Smooth muscle cell (in vitro differentiated cells): Measurements from ENCODE around the gene NSUN7. TPM values are rescaled to one million over a fixed set of nuclear protein-coding genes. Genes with fewer than 3 reads are reported as not detected.

Source experiments
- DNase-seq: peaks from one replicate; lab custom pipeline; 2025; ENCODE audit not compliant: unreplicated experiment; lab: John Stamatoyannopoulos, UW
- H2AFZ ChIP-seq: fragments of 200-600 bp; sonication (generic); 2 replicates; pipeline ENCODE4 v1.6.0; 2016; ENCODE audit warnings: antibody characterized with exemption, low read depth, mild to moderate bottlenecking
- H3F3A ChIP-seq: fragments of 200-600 bp; sonication (generic); 2 replicates; pipeline ENCODE4 v1.6.0; 2017; ENCODE audit warnings: antibody characterized with exemption, low read depth
- H3K27ac ChIP-seq: fragments of 200-600 bp; sonication (generic); 2 replicates; pipeline ENCODE4 v1.5.1; 2016; ENCODE audit warnings: low read depth, mild to moderate bottlenecking
- H3K27me3 ChIP-seq: fragments of 200-600 bp; sonication (generic); 2 replicates; pipeline ENCODE4 v1.6.1; 2016; ENCODE audit warnings: low read depth, mild to moderate bottlenecking
- H3K36me3 ChIP-seq: fragments of 200-600 bp; sonication (generic); 2 replicates; pipeline ENCODE4 v1.5.1; 2016; ENCODE audit warnings: low read depth
- H3K4me1 ChIP-seq: fragments of 200-600 bp; sonication (generic); 2 replicates; pipeline ENCODE4 v1.5.1; 2016; ENCODE audit warnings: low read depth
- H3K4me2 ChIP-seq: fragments of 200-600 bp; sonication (generic); 2 replicates; pipeline ENCODE4 v1.6.0; 2016; ENCODE audit warnings: mild to moderate bottlenecking
- H3K4me3 ChIP-seq: fragments of 200-600 bp; sonication (generic); 2 replicates; pipeline ENCODE4 v1.5.1; 2016; ENCODE audit warnings: mild to moderate bottlenecking
- H3K79me2 ChIP-seq: fragments of 200-600 bp; sonication (generic); 2 replicates; pipeline ENCODE4 v1.6.0; 2016; ENCODE audit warnings: low read depth, mild to moderate bottlenecking
- H3K9ac ChIP-seq: fragments of 200-600 bp; sonication (generic); 2 replicates; pipeline ENCODE4 v1.6.0; 2016; ENCODE audit warnings: low read depth
- H3K9me3 ChIP-seq: fragments of 200-600 bp; sonication (generic); replicated peaks from 2 replicates; pipeline ENCODE4 v1.5.1; 2016; ENCODE audit warnings: low read depth
- H4K20me1 ChIP-seq: fragments of 200-600 bp; sonication (generic); 2 replicates; pipeline ENCODE4 v1.6.0; 2016; ENCODE audit warnings: low read depth
- WGBS: methylation state at CpG from one replicate; pipeline ENCODE4 v1.1.7; 2016; ENCODE audit warnings: low lambda C conversion rate; 5-methylcytosine and 5-hydroxymethylcytosine counted together
- polyA plus RNA-seq: library from polyadenylated mRNA; unstranded; fragments of >200 nt; fragmentation: Nextera tagmentation; extraction: Ambion mirVana; gene quantifications from 2 replicates; pipeline ENCODE4 v1.2.1, GENCODE V29; 2016
- total RNA-seq: library from RNA; depleted of rRNA; stranded (reverse); fragments of >200 nt; gene quantifications from 2 replicates; pipeline ENCODE4 v1.2.3, GENCODE V29; 2014
- TF ChIP-seq, protein P1 (sequence below): fragments of 200-600 bp; sonication (generic); IDR thresholded peaks from 2 replicates; pipeline ENCODE4 v1.5.1; 2017; ENCODE audit warnings: borderline replicate concordance, mild to moderate bottlenecking, antibody characterized with exemption; ENCODE audit not compliant: insufficient read depth, poor library complexity, severe bottlenecking

The NSUN7 gene
- total and polyA plus RNA-seq, 2 experiments from 2014 or later = 1.8 to 2.5 TPM

DNA sequence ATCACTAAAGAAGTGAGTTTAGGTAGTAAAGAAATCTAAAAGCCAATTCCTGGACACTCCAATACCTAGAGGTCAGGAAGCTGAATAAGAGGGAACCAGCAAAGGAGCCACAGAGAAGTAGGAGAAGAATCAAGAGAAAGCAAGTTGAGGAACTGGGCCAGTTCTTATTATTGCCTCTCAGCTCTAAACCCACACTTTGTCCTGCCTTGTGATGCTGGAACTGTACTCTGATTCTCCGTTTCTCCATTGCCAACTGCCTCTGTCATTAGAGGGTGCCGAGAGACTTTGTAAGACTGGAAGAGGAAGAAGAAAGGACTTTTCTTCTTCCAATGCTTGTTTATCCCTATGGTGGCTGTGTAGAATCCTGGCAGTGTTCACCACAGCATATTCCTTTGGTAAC, 38.6 kb downstream of the NSUN7 start:
- Histone ChIP-seq H2AFZ (no peak overlapping the region), H3F3A (no peaks in the 10 kb centered on the region), H3K27me3 (no peaks in the 10 kb centered on the region), H3K4me3 (no peak overlapping the region), H3K79me2 (no peaks in the 10 kb centered on the region), H4K20me1 (no peaks in the 10 kb centered on the region), H3K9me3 (no peaks in the 10 kb centered on the region), H3K36me3 (no peaks in the 10 kb centered on the region), H3K27ac (no peak overlapping the region), H3K4me2 (no peak overlapping the region), H3K9ac (no peak overlapping the region), H3K4me1 (no peaks in the 10 kb centered on the region)
- DNase-seq = no peak
- TF ChIP-seq, protein P1, sequence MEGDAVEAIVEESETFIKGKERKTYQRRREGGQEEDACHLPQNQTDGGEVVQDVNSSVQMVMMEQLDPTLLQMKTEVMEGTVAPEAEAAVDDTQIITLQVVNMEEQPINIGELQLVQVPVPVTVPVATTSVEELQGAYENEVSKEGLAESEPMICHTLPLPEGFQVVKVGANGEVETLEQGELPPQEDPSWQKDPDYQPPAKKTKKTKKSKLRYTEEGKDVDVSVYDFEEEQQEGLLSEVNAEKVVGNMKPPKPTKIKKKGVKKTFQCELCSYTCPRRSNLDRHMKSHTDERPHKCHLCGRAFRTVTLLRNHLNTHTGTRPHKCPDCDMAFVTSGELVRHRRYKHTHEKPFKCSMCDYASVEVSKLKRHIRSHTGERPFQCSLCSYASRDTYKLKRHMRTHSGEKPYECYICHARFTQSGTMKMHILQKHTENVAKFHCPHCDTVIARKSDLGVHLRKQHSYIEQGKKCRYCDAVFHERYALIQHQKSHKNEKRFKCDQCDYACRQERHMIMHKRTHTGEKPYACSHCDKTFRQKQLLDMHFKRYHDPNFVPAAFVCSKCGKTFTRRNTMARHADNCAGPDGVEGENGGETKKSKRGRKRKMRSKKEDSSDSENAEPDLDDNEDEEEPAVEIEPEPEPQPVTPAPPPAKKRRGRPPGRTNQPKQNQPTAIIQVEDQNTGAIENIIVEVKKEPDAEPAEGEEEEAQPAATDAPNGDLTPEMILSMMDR = no peak
- 88% methylated on average over 2 of the region's 2 CpGs for WGBS

DNA sequence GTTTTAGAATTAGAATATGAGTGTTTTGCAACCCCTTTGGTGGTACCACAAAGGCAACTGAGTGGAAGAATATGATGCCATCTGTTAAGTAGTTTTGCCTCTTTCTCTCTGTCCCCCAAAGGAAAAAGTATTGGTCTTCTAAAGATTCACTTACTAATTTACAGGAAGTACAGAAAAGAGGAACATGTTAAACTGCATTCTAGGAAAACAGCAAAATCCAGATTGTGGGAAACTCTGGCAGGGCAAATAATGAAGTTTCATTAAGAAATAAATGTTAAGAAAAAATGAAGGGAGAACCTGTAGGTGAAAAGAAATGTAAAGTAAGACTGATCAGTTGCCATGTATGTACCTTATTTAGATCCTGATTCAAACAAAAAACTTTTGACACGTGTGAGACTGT, 39.3 kb downstream of the NSUN7 start:
- Histone ChIP-seq H3K27me3 (no peaks in the 10 kb centered on the region), H3K27ac (no peak overlapping the region), H4K20me1 (no peaks in the 10 kb centered on the region), H3K9ac (no peak overlapping the region), H3K4me1 (no peaks in the 10 kb centered on the region), H2AFZ (no peak overlapping the region), H3K4me2 (no peak overlapping the region), H3K79me2 (no peaks in the 10 kb centered on the region), H3K4me3 (no peak overlapping the region), H3K9me3 (no peaks in the 10 kb centered on the region), H3K36me3 (no peaks in the 10 kb centered on the region), H3F3A (no peaks in the 10 kb centered on the region)
- TF ChIP-seq, protein P1 = no peak
- 100% methylated on average over 1 of the region's 1 CpG for WGBS
- DNase-seq = no peak

DNA sequence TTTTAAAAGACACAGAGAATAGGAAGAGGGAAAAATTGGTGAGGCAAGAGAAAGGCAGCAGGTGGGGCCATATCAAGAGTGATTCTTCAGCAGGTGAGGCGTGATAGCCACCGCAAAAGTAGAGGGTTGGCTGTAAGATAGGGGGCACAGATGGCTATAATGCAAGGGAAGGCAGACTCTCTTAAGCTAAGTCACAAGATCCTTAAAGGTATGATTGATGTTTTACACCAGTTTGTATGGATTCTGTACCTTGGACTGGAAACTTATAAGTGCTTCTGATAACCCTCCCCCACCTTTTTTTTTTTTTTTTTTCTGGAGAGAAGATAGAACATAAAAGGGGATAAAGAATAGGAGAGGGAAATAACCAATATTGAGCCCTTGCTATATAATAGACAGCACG, 40.0 kb downstream of the NSUN7 start:
- 80% methylated on average over 3 of the region's 3 CpGs for WGBS
- Histone ChIP-seq H3K36me3 (no peaks in the 10 kb centered on the region), H3K79me2 (no peaks in the 10 kb centered on the region), H3K9ac (no peak overlapping the region), H3K9me3 (no peaks in the 10 kb centered on the region), H3K4me1 (no peaks in the 10 kb centered on the region), H3F3A (no peaks in the 10 kb centered on the region), H3K27me3 (no peaks in the 10 kb centered on the region), H3K4me2 (no peak overlapping the region), H2AFZ (no peak overlapping the region), H3K4me3 (no peak overlapping the region), H3K27ac (no peak overlapping the region), H4K20me1 (no peaks in the 10 kb centered on the region)
- no peak for DNase-seq
- TF ChIP-seq, protein P1 = no peak

DNA sequence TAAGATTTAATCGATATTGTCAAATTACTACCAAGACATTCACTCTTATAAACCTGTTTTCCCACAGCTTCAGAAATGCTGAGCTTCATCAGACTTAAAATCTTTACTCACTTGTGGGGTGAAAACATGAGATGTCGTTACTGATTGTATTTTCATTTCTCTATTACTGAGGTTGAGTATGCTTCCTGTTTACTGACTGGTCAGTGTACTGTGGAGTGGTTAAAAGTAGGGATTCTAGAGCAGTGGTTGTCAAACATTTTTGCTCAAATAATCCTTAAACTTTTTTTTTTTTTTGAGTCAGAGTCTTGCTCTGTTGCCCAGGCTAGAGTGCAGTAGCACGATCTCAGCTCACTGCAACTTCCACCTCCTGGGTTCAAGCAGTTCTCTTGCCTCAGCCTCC, 50.3 kb downstream of the NSUN7 start:
- Histone ChIP-seq H4K20me1 (no peaks in the 10 kb centered on the region), H3K27ac (no peak overlapping the region), H3K4me1 (no peaks in the 10 kb centered on the region), H3K4me3 (no peak overlapping the region), H3K4me2 (no peak overlapping the region), H3K36me3 (no peaks in the 10 kb centered on the region), H3F3A (no peaks in the 10 kb centered on the region), H3K9me3 (no peaks in the 10 kb centered on the region), H3K79me2 (no peaks in the 10 kb centered on the region), H3K9ac (no peak overlapping the region), H2AFZ (no peak overlapping the region), H3K27me3 (no peaks in the 10 kb centered on the region)
- TF ChIP-seq, protein P1 = no peak
- WGBS = 97% methylated on average over 3 of the region's 3 CpGs
- DNase-seq = no peak
